GF-D8 (cell line): ENCODE results near the gene RABL2A.

ENCODE experiments used
- DNase-seq: peaks from one replicate; lab custom pipeline; 2025; lab: John Stamatoyannopoulos, UW

Gene RABL2A

GRCh38 chr2:113685471-113685870 lies 58.4 kb downstream of the RABL2A start:
- DNase-seq = no peak

GRCh38 chr2:113686537-113686936 lies 59.5 kb downstream of the RABL2A start:
- DNase-seq = no peak

GRCh38 chr2:113690871-113691270 lies 63.8 kb downstream of the RABL2A start:
- peak; percentile 11 for DNase-seq
